GM18508 (cell line): ENCODE results near the gene NPFF.

Experiments
- ATAC-seq: cut with Tn5 transposase; IDR thresholded peaks from one replicate; pipeline ENCODE4 v1.9.1; 2021; ENCODE audit warnings: moderate number of reproducible peaks; ENCODE audit not compliant: insufficient read depth, unreplicated experiment

NPFF gene

DNA sequence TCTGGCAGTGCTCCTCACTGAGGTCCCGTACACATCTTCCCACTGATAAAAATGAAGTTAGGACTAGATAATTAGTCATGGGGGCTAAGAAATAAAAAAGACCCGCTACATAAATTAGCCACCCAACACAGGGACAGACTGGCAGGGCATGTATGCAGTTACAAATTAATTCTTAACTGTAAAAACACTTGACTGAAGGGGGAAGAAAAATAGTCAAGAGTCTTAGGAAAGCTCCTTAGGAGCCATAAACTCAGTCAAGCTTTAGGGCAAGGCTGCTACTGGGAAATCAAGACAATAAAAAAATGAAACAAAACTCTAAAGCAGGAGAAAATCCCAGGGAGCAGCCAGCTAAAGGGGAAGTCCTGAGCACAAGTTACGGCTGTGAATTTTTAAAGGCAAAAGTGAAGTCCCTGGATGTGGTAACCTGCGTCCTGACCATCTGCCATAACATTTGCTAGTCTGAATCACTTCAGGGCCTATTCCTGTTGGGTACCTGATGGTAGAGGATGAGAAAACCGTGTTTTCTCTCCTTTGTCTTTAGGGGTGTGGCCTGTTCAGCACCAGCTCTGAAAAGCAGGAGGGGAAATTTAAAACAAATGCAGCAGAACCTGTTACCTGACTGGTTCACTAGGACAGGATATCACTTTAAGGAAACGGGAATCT is 7.5 kb upstream of the NPFF start:
- ATAC-seq = no peak

- ATAC-seq = no peak
These were observed 6.6 kb upstream of the NPFF start for GRCh38 chr12:53513712-53514410.

- no peak for ATAC-seq
These were observed 3.0 kb upstream of the NPFF start for GRCh38 chr12:53510181-53510812.

DNA sequence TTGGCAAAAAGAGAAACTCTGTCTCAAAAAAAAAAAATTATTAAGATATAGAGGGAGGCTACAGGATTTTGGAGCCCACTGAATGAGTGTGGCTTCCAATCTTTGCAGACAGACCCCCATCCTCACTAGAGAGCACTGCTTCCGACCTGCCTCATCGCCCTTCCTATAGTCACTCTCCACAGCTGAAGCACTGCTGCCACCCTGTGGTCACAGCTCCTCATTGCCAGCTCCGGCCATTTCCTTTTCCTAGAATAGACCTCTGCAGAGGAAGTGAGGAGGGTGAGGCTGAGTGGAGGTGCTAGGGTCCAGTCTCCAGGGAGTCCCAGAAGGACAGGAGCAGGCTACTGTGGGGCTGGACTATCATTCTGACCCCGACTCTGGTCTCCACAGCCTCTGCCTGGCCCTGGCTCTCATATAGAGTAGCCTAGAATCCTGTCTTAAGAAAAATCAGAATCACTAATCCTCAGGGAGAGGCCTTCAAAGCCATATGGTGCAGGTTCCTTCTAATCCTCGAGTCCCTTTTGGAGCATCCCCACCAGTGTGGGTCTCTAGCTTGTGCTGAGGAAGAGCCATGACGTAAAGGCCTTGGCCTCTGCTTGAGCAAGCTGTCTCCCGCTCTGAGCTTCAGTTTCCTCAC is 1.4 kb upstream of the NPFF start:
- no peak for ATAC-seq

GRCh38 chr12:53507603-53507885 is 260 bp upstream of the NPFF start:
- no peak for ATAC-seq

DNA sequence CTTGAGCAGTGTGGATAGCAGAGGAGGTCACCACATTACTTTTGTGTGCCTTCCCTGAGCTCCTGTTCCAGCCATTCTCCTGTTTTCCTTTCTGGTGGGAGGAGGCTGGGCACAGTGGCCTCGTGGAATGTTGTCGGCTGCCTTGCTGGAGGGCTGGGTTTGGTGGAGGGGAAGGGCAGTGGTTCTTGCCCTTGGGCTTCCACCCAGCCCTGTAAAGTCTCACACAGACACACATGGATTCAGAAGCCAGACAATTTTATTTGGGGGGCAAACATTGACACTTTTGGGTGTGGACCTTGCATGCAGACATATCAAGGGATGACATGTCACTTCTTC is 866 bp downstream of the NPFF start:
- ATAC-seq = no peak

DNA sequence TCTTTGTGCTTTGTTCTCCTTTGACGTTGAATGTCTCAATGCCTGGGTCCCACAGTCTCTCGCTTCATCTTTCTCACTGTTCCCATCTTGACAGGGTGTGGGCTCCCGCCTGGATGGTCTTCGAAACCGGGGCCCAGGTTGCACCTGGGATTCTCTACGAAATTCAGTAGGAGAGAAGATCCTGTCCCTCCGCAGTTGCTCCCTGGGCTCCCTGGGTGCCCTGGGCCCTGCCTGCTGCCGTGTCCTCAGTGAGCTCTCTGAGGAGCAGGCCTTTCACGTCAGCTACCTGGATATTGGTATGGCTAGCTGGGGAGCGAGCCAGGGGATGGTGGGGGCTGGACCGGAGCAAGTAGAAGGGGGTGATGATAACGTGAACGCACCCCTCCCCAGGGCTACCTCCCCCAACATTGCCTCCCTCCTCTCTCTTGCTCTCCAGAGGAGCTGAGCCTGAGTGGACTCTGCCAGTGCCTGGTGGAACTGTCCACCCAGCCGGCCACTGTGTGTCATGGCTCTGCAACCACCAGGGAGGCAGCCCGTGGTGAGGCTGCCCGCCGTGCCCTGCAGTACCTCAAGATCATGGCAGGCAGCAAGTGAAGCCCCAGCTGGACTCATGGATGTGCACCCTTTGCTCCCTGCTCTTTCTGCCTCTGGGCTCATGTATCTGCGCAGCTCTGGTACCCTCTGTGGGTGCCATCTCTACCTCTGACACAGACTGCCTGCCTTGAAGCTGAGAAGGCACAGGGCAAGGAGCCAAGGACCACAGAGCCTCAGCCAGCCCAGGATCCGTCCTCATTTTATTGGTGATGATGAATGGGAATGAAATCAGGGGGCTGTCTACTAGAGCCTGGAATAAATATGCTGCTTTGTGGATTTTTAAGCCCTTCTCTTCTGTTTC is 1.5 kb downstream of the NPFF start:
- ATAC-seq = no peak

DNA sequence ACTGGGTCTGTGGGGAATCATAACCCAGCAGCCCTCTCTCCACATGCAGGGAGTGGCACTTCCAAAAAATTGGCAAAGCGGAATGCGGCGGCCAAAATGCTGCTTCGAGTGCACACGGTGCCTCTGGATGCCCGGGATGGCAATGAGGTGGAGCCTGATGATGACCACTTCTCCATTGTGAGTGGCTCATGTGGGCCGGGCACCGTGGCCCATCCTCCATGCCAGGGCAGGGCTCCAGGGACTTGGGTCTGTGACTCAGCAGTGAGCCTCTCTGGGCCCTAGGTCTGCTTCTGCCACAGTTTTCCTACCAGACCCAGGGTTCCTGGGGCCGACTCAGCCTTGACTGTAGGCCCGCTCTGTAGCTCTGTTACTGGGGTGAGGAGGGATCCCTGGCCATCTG is 2.2 kb downstream of the NPFF start:
- no peak for ATAC-seq

- ATAC-seq = no peak
These were observed 3.0 kb downstream of the NPFF start for GRCh38 chr12:53504004-53504920.

DNA sequence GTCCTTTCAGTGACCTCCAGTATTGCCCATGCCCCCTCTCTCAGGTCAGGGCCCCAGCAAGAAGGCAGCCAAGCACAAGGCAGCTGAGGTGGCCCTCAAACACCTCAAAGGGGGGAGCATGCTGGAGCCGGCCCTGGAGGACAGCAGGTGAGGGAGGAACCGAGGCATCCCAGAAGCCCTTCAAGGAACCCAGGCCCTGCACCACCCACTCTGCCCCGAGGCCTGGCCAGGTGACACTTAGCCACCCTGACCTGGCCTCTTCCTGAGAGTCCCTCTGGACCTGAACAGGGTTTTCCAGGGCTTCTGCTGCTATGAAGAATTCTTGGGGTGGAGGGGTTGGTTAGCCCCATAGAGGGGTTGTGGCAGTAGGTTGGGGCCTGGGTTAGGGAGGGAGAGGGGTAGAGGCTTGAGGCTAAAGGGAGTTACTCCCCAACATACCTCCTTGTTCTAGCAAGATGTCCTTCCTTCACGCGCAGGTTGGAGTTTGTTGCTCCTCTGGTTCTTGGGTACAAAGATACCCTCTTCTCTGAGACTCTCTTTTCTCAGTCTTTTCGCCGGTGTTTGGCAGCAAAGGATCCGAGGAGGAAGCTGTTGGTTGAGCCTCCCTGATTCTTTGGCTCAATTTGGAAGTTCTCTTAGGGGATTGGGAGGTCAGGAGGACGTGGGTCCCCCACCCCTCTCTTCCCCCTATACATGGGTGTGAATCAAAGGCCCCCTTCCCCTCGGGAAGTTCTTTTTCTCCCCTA is 4.1 kb downstream of the NPFF start:
- ATAC-seq = no peak

- no peak for ATAC-seq
These were observed 5.0 kb downstream of the NPFF start for GRCh38 chr12:53502331-53502730.

DNA sequence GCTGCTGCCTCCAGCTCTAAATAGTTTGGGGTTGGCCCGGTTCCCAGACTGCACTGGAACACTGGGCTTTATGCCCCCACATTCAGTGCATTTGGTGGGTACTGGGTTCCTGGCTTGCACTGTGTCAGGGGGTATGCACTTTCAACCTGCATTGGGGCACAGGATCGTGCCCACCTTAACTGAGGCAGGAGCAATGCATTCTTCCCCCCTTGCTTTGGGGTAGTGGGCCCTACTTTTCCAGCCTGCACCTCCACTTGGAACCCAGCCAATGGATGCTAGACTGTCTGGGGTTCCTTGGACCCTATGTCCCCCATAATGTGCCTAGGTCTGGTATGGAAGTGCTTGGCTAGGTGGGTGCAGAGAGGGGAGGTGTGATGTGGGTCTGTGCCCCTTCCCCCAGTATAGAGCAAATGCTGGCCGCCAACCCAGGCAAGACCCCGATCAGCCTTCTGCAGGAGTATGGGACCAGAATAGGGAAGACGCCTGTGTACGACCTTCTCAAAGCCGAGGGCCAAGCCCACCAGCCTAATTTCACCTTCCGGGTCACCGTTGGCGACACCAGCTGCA is 5.6 kb downstream of the NPFF start:
- no peak for ATAC-seq

DNA sequence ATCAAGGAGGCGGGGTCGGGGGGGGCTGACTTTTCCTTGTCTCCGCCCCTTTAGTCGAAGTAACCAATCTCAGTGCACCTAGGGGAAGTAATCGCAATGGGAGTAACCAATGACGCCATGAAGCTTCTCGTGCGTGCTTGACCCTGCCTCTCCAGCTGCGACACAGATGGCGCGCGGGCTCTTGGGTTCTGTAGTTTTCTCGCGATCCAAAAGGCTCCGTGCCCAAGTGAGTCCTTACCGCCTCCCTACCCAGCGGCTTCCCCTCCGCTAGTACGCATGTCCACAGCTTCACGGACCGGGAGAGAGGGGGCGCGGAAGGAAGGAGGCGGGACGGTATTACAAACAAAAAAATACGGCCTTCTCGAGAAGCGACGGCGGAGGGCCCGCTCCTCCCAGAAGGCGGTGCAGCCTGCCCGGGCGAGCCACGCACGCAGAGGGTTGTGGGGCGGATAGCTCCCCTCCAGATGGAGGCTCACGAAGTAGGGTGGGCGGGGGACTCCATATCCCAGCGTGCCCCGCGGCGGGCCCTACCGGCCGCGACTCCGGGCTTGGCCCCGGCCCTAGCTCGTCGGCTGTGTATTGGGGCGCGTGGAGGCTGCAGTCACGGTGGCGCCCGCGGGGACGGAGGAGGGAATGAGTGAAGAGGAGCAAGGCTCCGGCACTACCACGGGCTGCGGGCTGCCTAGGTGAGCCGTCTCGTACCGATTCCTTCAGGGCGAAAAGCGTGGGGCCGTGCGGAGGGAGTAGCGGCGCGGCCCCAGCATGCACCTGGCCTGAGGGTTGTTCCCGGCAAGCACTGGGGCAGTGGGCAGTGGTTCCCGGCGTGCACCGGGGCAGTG is 6.3 kb downstream of the NPFF start, which contains the start of gene TARBP2:
Gene TARBP2 (plus strand): TSS at position 508 of the 839 bp plus-strand sequence. CDS start 126 bp downstream, at position 634.
- peak; percentile 64 for ATAC-seq

GRCh38 chr12:53500142-53500775 is 7.0 kb downstream of the NPFF start:
- peak; percentile 1 for ATAC-seq

- ATAC-seq = no peak
These were observed 7.8 kb downstream of the NPFF start, which contains the start of gene MAP3K12 for GRCh38 chr12:53499266-53500141. MAP3K12 (minus strand) TSS chr12:53499458; CDS start chr12:53487391, 12,067 bp downstream.

GRCh38 chr12:53498235-53498630 is 9.1 kb downstream of the NPFF start:
- no peak for ATAC-seq
